MV-4-11 (cell line): ENCODE data around the gene KRTAP10-11.
A peak's percentile ranks its signal among the peaks of the same experiment; 100 is the strongest.
"Not testable (repeated sequence)": the region's sequence is repeated elsewhere in the genome, so short reads cannot be mapped to it uniquely, and the experiment has no call there.

Source experiments
- DNase-seq: peaks from one replicate; lab custom pipeline; 2025; lab: John Stamatoyannopoulos, UW

Gene KRTAP10-11

GRCh38 chr21:44614961-44615391 lies 31.2 kb upstream of the KRTAP10-11 start:
- no peak for DNase-seq

DNA sequence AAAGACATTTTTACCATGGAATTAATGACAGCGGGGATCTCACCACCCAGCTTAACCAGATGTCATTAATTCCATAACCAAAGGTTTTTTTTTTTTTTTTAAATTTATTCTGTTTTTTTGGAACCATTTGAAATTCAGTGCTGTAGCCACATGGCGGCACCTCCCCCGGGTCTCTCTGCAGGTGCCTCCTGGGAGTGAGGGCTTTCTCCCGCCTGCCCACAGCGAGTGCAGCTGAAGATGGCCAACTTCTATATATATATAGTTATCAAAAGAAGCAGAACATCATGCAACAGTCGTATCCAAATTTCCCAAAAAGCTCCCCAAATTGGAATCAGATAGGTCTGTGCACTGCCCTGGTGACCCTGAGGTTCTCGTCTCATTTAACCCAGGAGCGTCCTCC lies 30.7 kb upstream of the KRTAP10-11 start:
- DNase-seq, result no peak

DNA sequence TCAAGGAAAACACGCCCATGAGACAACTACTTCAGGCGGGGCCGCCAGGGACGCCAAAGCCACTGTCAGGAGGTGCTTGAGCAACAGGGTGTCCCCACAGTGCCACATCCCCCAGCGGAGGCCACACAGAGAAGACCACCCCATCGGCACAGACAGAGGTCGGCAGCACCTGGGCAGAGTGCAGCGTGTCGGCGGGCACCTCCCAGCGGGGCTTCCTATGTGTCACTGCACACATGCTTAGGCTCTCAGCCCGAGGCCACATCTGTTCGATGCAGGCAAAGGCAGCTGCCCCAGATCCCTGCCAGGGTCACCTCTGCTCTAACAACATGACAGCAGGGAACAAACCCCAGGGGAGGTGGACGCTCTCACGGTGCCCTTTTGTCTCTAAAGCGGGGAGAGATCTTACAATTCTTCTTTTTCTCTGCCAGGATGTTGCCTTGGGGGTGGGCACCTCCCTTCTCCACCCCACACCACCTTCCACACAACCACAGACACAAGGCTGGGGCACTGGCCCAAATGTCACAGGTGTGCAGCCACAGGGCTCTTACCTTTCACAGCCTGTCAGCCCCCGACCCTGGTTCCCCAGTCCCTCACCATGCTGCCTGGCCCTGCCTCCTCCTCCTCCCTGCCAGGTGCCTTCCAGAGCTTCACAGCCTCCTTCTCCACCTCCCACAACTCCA lies 30.2 kb upstream of the KRTAP10-11 start:
- no peak for DNase-seq

DNA sequence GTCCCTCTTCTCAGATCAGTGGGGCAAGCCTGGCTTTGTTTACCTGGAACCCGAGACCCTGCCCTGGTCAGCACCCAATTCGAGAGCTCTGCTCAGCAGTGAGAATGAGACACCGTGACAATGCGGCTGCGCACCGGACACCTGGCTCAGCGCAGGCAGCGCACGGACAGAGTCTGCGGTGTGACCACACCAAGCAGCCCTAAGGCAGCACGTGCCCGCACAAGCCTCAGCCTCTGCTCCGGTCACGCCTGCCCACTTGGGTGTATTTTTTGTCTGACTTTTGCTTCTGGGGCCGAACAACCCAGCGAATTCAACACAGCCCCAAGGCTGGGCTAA lies 29.7 kb upstream of the KRTAP10-11 start:
- DNase-seq, result no peak

GRCh38 chr21:44617071-44617501 lies 29.1 kb upstream of the KRTAP10-11 start:
- no peak for DNase-seq

- DNase-seq, result peak; percentile 56
Measured at GRCh38 chr21:44618504-44618903, 27.7 kb upstream of the KRTAP10-11 start.

DNA sequence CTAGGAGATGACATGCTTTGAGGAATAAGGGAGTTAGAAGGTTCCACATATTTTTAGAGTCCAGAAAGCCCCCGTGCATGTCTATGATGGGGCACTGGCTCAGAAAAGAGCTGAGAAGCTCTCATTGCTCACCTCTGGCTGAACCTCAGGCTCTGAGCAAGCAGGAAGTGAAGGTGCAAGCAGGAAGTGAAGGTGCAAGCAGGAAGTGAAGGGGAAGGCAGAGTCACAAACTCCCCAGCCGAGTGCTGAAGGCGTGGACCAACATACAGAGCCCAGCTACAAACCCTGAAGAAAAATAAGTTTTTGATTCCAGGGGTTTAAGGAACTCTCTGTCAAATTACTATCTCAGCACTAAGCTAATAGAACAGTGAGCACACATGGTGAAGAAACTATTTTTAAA lies 27.3 kb upstream of the KRTAP10-11 start:
- DNase-seq, result no peak

DNA sequence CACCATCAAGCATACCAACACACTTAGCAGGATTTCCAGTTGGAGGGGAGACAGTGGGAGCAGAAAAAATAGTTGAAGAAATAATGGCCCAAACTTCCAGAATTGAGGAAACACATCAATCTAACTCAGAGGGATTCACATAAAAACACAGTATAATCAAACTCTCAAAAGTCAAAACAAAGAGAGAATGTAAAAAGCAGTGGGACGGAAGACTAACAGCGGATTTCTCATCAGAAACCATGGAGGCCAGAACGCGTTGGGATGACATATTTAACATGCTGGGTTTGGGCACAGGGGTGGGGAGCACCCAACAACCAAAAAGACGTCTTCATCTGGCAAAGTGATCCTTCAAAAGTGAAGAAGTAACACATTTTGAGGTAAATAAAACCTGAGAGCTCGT lies 26.3 kb upstream of the KRTAP10-11 start:
- DNase-seq, result no peak

GRCh38 chr21:44623575-44623974 lies 22.6 kb upstream of the KRTAP10-11 start:
- no peak for DNase-seq

DNA sequence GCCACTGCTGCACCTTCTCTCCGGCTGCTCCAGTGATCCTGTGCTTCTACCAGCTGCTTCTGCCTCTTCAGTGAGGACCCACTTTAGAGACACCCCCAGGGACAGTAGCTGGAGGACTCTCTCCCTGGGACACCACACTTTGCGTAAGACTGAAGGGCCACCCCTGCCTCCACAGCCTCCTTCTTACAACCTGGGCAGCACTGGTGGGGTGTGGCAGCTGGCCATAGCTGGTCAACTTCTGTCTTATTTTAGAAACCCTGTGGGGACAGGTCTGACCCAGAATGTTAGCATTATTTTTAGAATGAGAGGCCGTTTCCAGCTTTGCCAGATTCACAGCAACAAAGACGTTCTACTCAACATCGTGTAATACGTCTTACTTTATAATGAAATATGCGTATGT lies 20.5 kb upstream of the KRTAP10-11 start:
- no peak for DNase-seq

DNA sequence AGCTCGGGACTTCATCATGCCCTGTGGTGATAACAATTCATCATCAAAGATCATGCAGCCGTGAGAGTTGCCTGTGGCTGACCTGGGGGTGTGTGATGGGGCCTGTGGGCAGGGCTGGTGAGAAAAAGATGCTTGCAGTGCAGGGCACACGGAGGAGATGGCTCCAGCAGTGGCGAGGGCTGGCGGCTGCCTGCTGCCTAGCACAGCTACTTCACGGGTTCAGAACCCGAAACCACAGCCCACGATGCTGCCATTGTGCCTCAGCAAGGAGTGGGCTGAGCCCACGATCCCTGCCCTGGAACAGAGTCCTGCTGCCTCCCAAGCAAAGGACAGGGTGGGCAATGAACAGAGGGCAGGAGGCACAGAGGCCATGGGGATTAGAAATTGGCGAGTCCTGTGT lies 20.0 kb upstream of the KRTAP10-11 start:
- no peak for DNase-seq

DNA sequence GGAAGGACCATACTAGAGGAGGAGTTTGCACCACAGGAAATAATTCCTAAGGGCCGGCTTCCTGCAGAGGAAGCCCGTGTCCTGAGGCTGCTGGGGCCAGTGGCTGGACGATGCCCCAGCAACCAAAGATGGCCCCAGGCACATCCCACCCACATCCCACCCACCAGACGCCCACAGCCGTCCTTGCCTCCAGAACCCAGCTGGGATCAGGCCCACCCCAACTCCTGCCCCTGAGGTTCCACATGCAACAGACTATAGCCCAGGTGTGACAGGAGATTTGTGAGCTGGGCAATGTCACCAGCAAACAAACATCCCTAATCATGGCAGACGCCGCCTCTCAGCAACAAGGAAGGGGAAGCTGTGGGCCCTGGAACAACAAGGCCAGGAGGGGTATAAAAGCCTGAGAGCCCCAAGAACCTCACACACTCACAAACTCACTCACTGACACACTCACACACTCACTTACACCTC lies 19.5 kb upstream of the KRTAP10-11 start, which contains the start of gene KRTAP10-9:
Gene KRTAP10-9, plus strand, starts transcription at position 421 of the 471 bp plus-strand sequence. CDS start 79 bp downstream, outside the sequence.
- DNase-seq, result no peak

- not testable (repeated sequence) for DNase-seq
Measured at GRCh38 chr21:44627181-44627822, 18.9 kb upstream of the KRTAP10-11 start.

- not testable (repeated sequence) for DNase-seq
Measured at GRCh38 chr21:44627831-44628233, 18.4 kb upstream of the KRTAP10-11 start.

DNA sequence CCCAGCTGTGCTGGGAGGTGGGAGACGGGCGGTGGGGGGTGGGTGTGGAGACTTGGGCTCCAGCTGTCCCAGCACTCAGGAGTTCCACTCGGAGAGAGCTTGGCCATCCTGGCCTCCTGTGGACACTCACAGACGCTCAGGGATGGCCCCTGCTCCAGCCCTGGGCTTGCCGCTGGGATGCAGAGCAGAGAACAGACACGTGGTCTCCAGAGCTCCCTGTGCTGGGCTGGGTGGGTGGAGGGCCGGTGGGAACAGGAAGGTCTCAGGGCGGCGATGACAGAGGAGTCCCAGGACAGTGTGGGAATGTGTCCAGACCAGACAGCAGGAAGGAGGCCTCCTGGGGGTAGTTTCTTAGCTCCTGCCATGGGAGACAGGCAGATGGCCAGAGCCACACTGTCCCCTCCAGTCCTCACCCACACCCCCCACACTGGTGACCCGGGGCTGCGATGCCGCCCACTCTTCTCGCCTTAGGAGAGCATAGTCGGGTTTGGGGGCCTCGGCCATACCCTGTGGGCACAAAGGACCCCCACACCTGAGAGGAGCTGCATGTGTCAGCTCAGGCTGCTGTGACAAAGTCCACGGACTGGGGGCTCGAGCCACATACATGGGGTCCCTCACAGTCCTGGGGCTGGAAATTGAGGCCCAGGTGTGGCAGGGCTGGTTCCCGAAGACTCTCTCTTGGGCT lies 17.4 kb upstream of the KRTAP10-11 start:
- no peak for DNase-seq

GRCh38 chr21:44630440-44630839 lies 15.8 kb upstream of the KRTAP10-11 start:
- no peak for DNase-seq

DNA sequence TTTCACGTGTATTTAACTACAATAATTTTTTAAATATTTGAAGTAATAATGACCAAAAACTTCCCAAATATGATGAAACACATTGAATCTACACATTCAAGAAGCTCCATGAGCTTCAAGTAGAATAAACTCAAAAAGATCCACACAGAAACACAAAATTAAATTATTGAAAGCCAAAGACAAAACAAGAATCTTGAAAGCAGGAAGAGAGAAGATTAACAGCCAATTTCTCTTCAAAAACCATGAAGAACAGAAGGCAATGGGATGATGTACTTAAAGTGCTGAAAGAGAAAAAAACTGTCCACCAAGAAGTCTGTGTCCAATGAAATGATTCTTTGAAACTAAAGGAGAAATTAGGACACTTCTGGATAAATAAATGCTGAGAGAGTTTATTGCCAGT lies 14.1 kb upstream of the KRTAP10-11 start:
- DNase-seq, result no peak

- no peak for DNase-seq
Measured at GRCh38 chr21:44636209-44637017, 9.8 kb upstream of the KRTAP10-11 start.

GRCh38 chr21:44637018-44637850 lies 9.0 kb upstream of the KRTAP10-11 start, which contains the start of gene KRTAP10-10:
Gene KRTAP10-10 (plus strand): TSS chr21:44637356. CDS start chr21:44637418, 62 bp downstream.
- DNase-seq, result no peak

GRCh38 chr21:44637851-44638348 lies 8.3 kb upstream of the KRTAP10-11 start:
- not testable (repeated sequence) for DNase-seq
